SHP77 (cell line): ENCODE data around the gene IPO13.

Experiments used
- DNase-seq, 2 experiments: peaks; one replicate each; lab custom pipeline; 2025; lab: John Stamatoyannopoulos, UW

The IPO13 gene

GRCh38 chr1:43990271-43991199 lies 43.8 kb downstream of the IPO13 start:
- no peak for DNase-seq

GRCh38 chr1:43991200-43991475 lies 44.4 kb downstream of the IPO13 start:
- DNase-seq, result no peak

GRCh38 chr1:43991476-43992231 lies 44.9 kb downstream of the IPO13 start, which contains the start of gene CCDC24:
CCDC24 (plus strand) TSS chr1:43991599; CDS start chr1:43991879, 280 bp downstream.
- peak; percentile 52 to 74 for DNase-seq

GRCh38 chr1:43992232-43992995 lies 45.7 kb downstream of the IPO13 start:
- no peak for DNase-seq

- no peak for DNase-seq
Measured at GRCh38 chr1:43993206-43993914, 46.6 kb downstream of the IPO13 start.

GRCh38 chr1:43994071-43994470 lies 47.3 kb downstream of the IPO13 start:
- no peak for DNase-seq

GRCh38 chr1:43994794-43995790 lies 48.3 kb downstream of the IPO13 start:
- DNase-seq, result peak; percentile 35 to 52

- DNase-seq, result no peak
Measured at GRCh38 chr1:43995984-43996732, 49.4 kb downstream of the IPO13 start.

- DNase-seq, result no peak
Measured at GRCh38 chr1:43996733-43997115, 50.0 kb downstream of the IPO13 start.

GRCh38 chr1:43997295-43997999 lies 50.7 kb downstream of the IPO13 start:
- peak; percentile 63 to 79 for DNase-seq

- DNase-seq, result no peak
Measured at GRCh38 chr1:43998000-43998378, 51.2 kb downstream of the IPO13 start.

GRCh38 chr1:43999455-43999854 lies 52.7 kb downstream of the IPO13 start:
- no peak for DNase-seq

- DNase-seq, result no peak
Measured at GRCh38 chr1:44000122-44000665, 53.4 kb downstream of the IPO13 start.

GRCh38 chr1:44002165-44002564 lies 55.4 kb downstream of the IPO13 start:
- no peak for DNase-seq

- no peak for DNase-seq
Measured at GRCh38 chr1:44002606-44003157, 55.9 kb downstream of the IPO13 start.

- DNase-seq, result no peak
Measured at GRCh38 chr1:44008259-44008658, 61.5 kb downstream of the IPO13 start.

- DNase-seq, result no peak
Measured at GRCh38 chr1:44010935-44011471, 64.3 kb downstream of the IPO13 start.

- DNase-seq, result peak in 1 of 2 experiments; percentile 19
Measured at GRCh38 chr1:44012404-44012803, 65.7 kb downstream of the IPO13 start.
